Measurements from ENCODE around the gene TMED10.
"Not testable (repeated sequence)": the region's sequence is repeated elsewhere in the genome, so short reads cannot be mapped to it uniquely, and the experiment has no call there.

TMED10 gene

GRCh38 chr14:75127474-75127820 is 49.0 kb downstream of the TMED10 start:
- DNase-seq (ENCODE audit: low spot score), result not testable (repeated sequence)

- DNase-seq (ENCODE audit: low spot score), result peak; percentile 89
Observed at GRCh38 chr14:75126679-75127473, 49.5 kb downstream of the TMED10 start, which contains the start of gene NEK9. TSS of gene NEK9 (minus strand) at chr14:75127048. CDS start at chr14:75126921, 127 bp downstream.

- DNase-seq (ENCODE audit: low spot score), result peak; percentile 25
Observed at GRCh38 chr14:75126121-75126544, 50.3 kb downstream of the TMED10 start.

GRCh38 chr14:75125617-75126016 is 50.8 kb downstream of the TMED10 start:
- DNase-seq (ENCODE audit: low spot score), result no peak

GRCh38 chr14:75123991-75124390 is 52.4 kb downstream of the TMED10 start:
- DNase-seq (ENCODE audit: low spot score), result peak; percentile 55

- no peak for DNase-seq (ENCODE audit: low spot score)
Observed at GRCh38 chr14:75121552-75121951, 54.9 kb downstream of the TMED10 start.

GRCh38 chr14:75120541-75121291 is 55.7 kb downstream of the TMED10 start:
- DNase-seq (ENCODE audit: low spot score), result no peak

GRCh38 chr14:75119056-75119455 is 57.4 kb downstream of the TMED10 start:
- DNase-seq (ENCODE audit: low spot score), result no peak

GRCh38 chr14:75113932-75114539 is 62.4 kb downstream of the TMED10 start:
- DNase-seq (ENCODE audit: low spot score), result no peak

GRCh38 chr14:75109877-75110276 is 66.5 kb downstream of the TMED10 start:
- DNase-seq (ENCODE audit: low spot score), result no peak

- DNase-seq (ENCODE audit: low spot score), result no peak
Observed at GRCh38 chr14:75107186-75107585, 69.2 kb downstream of the TMED10 start.

GRCh38 chr14:75101491-75101890 is 74.9 kb downstream of the TMED10 start:
- DNase-seq (ENCODE audit: low spot score), result no peak

- no peak for DNase-seq (ENCODE audit: low spot score)
Observed at GRCh38 chr14:75098682-75099081, 77.7 kb downstream of the TMED10 start.

GRCh38 chr14:75098212-75098611 is 78.2 kb downstream of the TMED10 start:
- DNase-seq (ENCODE audit: low spot score), result no peak

- no peak for DNase-seq (ENCODE audit: low spot score)
Observed at GRCh38 chr14:75096959-75097358, 79.5 kb downstream of the TMED10 start.

GRCh38 chr14:75095690-75096089 is 80.7 kb downstream of the TMED10 start:
- DNase-seq (ENCODE audit: low spot score), result no peak

- no peak for DNase-seq (ENCODE audit: low spot score)
Observed at GRCh38 chr14:75094896-75095295, 81.5 kb downstream of the TMED10 start.

GRCh38 chr14:75092698-75093097 is 83.7 kb downstream of the TMED10 start:
- no peak for DNase-seq (ENCODE audit: low spot score)

GRCh38 chr14:75091251-75091650 is 85.2 kb downstream of the TMED10 start:
- DNase-seq (ENCODE audit: low spot score), result no peak

- no peak for DNase-seq (ENCODE audit: low spot score)
Observed at GRCh38 chr14:75090353-75090752, 86.1 kb downstream of the TMED10 start.

GRCh38 chr14:75088566-75089373 is 87.6 kb downstream of the TMED10 start:
- peak; percentile 59 for DNase-seq (ENCODE audit: low spot score)

GRCh38 chr14:75088153-75088552 is 88.3 kb downstream of the TMED10 start:
- DNase-seq (ENCODE audit: low spot score), result no peak
